H1 (cell line): ENCODE measurements around the gene DDAH2. TPM values are rescaled to one million over a fixed set of nuclear protein-coding genes. Genes with fewer than 3 reads are reported as not detected.

Experiments
- CTCF ChIA-PET: fragments of 300-600 bp; sonication (Branson Sonifier 250); formaldehyde crosslinking; loops from one replicate; lab custom pipeline; 2021; ENCODE audit not compliant: partially characterized antibody; lab: Charles Lee
- POLR2A ChIA-PET: fragments of 300-600 bp; sonication (Branson Sonifier 250); formaldehyde crosslinking; loops from one replicate; lab custom pipeline; 2021; ENCODE audit warnings: inconsistent platforms; ENCODE audit not compliant: partially characterized antibody; lab: Charles Lee
- DNase-seq, 2 experiments: peaks; one replicate each; pipeline versions ENCODE4 v3.0.0 to v3.0.0-alpha.2; 2010 to 2022; ENCODE audit warnings: low spot score in 2 of 2, low read depth in 1 of 2, mixed read lengths in 1 of 2
- FAIRE-seq: peaks from 2 replicates; lab custom pipeline; 2011; peaks lifted over from hg19 to GRCh38; lab: Jason Lieb, UNC
- H2AFZ ChIP-seq: 2 replicates; pipeline ENCODE4 v1.8.1; 2012; ENCODE audit warnings: low read length, inconsistent platforms
- H2AK5ac ChIP-seq: 2 replicates; pipeline ENCODE4 v1.6.1; 2013; ENCODE audit warnings: low read depth, low read length
- H2BK120ac ChIP-seq: replicated peaks from 2 replicates; pipeline ENCODE3; 2013; ENCODE audit warnings: low read depth, low read length, inconsistent platforms
- H2BK12ac ChIP-seq: 2 replicates; pipeline ENCODE4 v1.6.1; 2013; ENCODE audit warnings: low read depth, low read length
- H2BK15ac ChIP-seq: 2 replicates; pipeline ENCODE4 v1.6.1; 2013; ENCODE audit warnings: low read length
- H2BK20ac ChIP-seq: 2 replicates; pipeline ENCODE4 v1.6.1; 2013; ENCODE audit warnings: low read length
- H2BK5ac ChIP-seq: 2 replicates; pipeline ENCODE4 v1.6.1; 2013; ENCODE audit warnings: low read depth, low read length
- H3K14ac ChIP-seq: 2 replicates; pipeline ENCODE4 v1.6.1; 2013; ENCODE audit warnings: inconsistent platforms; ENCODE audit not compliant: insufficient read length
- H3K18ac ChIP-seq: 2 replicates; pipeline ENCODE4 v1.6.1; 2013; ENCODE audit warnings: low read length; ENCODE audit errors: extremely low read depth
- H3K23ac ChIP-seq: 2 replicates; pipeline ENCODE4 v1.6.1; 2013; ENCODE audit warnings: inconsistent platforms; ENCODE audit not compliant: insufficient read length
- H3K23me2 ChIP-seq: 2 replicates; pipeline ENCODE4 v1.6.1; 2013; ENCODE audit warnings: low read depth, low read length
- H3K27ac ChIP-seq: 2 replicates; pipeline ENCODE4 v1.6.1; 2011; ENCODE audit warnings: low read depth, low read length, inconsistent platforms
- H3K27me3 ChIP-seq, 4 experiments: replicated peaks in 1 of 4; 1 replicate in 1 of 4; 2 replicates in 3 of 4; pipeline versions ENCODE4 v1.6.1 to v1.8.1; 2011 to 2013; ENCODE audit warnings: low read length in 3 of 4, mild to moderate bottlenecking in 3 of 4, inconsistent platforms in 2 of 4, mixed read lengths in 2 of 4, moderate library complexity in 1 of 4; ENCODE audit not compliant: control insufficient read depth in 3 of 4, insufficient read depth in 3 of 4; ENCODE audit errors: extremely low read depth in 1 of 4
- H3K36me3 ChIP-seq, 4 experiments: 2 replicates each; pipeline versions ENCODE4 v1.6.1 to v1.8.1; 2011 to 2013; ENCODE audit warnings: mild to moderate bottlenecking in 4 of 4, low read length in 3 of 4, moderate library complexity in 2 of 4, control low read depth in 1 of 4, inconsistent platforms in 1 of 4; ENCODE audit not compliant: insufficient read depth in 4 of 4, control insufficient read depth in 2 of 4
- H3K4ac ChIP-seq: replicated peaks from 2 replicates; pipeline ENCODE3; 2013; ENCODE audit warnings: low read length, low read depth, mixed read lengths, inconsistent platforms; ENCODE audit not compliant: insufficient read length
- H3K4me1 ChIP-seq, 4 experiments: replicated peaks in 1 of 4; 1 replicate in 1 of 4; 2 replicates in 3 of 4; pipeline versions ENCODE4 v1.6.1 to v1.8.1; 2011 to 2013; ENCODE audit warnings: low read length in 3 of 4, inconsistent platforms in 2 of 4, mixed read lengths in 1 of 4; ENCODE audit not compliant: insufficient read depth in 4 of 4, control insufficient read depth in 3 of 4
- H3K4me2 ChIP-seq, 2 experiments: 2 replicates each; pipeline versions ENCODE4 v1.6.1 to v1.8.1; 2011 to 2013; ENCODE audit warnings: low read depth in 2 of 2, low read length in 2 of 2, control low read depth in 1 of 2, inconsistent platforms in 1 of 2, mild to moderate bottlenecking in 1 of 2; ENCODE audit not compliant: insufficient read depth in 1 of 2
- H3K4me3 ChIP-seq, 4 experiments: fragments of 200-600, 300-600 bp in 1 of 4; sonication (generic), shearing (Covaris generic), sonication (Bioruptor Twin) in 1 of 4; 2 replicates each; pipeline versions ENCODE4 v1.5.1 to v1.8.1; 2011 to 2016; ENCODE audit warnings: low read length in 4 of 4, low read depth in 3 of 4, control low read depth in 2 of 4, inconsistent platforms in 2 of 4, mild to moderate bottlenecking in 2 of 4, mixed read lengths in 1 of 4, moderate library complexity in 1 of 4; ENCODE audit not compliant: insufficient read depth in 2 of 4; ENCODE audit errors: extremely low read depth in 1 of 4
- H3K56ac ChIP-seq: replicated peaks from 2 replicates; pipeline ENCODE3; 2013; ENCODE audit warnings: low read depth, mild to moderate bottlenecking, mixed read lengths, low read length, inconsistent platforms; ENCODE audit not compliant: insufficient read length
- H3K79me1 ChIP-seq: 2 replicates; pipeline ENCODE4 v1.6.1; 2013; ENCODE audit warnings: low read depth, low read length, control low read depth
- H3K79me2 ChIP-seq, 2 experiments: 2 replicates each; pipeline versions ENCODE4 v1.6.1 to v1.8.1; 2012 to 2013; ENCODE audit warnings: low read length in 2 of 2, mild to moderate bottlenecking in 2 of 2, inconsistent platforms in 1 of 2; ENCODE audit not compliant: insufficient read depth in 2 of 2, control insufficient read depth in 1 of 2
- H3K9ac ChIP-seq, 4 experiments: replicated peaks in 1 of 4; 1 replicate in 1 of 4; 2 replicates in 3 of 4; pipeline versions ENCODE4 v1.6.1 to v1.8.1; 2011 to 2013; ENCODE audit warnings: low read depth in 3 of 4, low read length in 3 of 4, control low read depth in 2 of 4, mild to moderate bottlenecking in 2 of 4, moderate library complexity in 2 of 4, inconsistent platforms in 1 of 4; ENCODE audit errors: extremely low read depth in 1 of 4
- H3K9me3 ChIP-seq, 2 experiments: 2 replicates each; pipeline versions ENCODE4 v1.6.1 to v1.8.1; 2012 to 2013; ENCODE audit warnings: mild to moderate bottlenecking in 2 of 2, moderate library complexity in 2 of 2, control low read depth in 1 of 2, inconsistent platforms in 1 of 2, low read depth in 1 of 2, low read length in 1 of 2, mixed read lengths in 1 of 2; ENCODE audit not compliant: insufficient read depth in 2 of 2
- H4K20me1 ChIP-seq, 2 experiments: replicated peaks in 1 of 2; 2 replicates each; pipeline versions ENCODE3 to v1.8.1; 2011 to 2013; ENCODE audit warnings: inconsistent platforms in 2 of 2, low read length in 2 of 2, mild to moderate bottlenecking in 1 of 2; ENCODE audit not compliant: insufficient read depth in 2 of 2, control insufficient read depth in 1 of 2
- H4K5ac ChIP-seq: 2 replicates; pipeline ENCODE4 v1.6.1; 2013; ENCODE audit warnings: low read length, low read depth, mixed read lengths, inconsistent platforms; ENCODE audit not compliant: insufficient read length
- H4K8ac ChIP-seq: 2 replicates; pipeline ENCODE4 v1.8.0; 2013; ENCODE audit warnings: mild to moderate bottlenecking, moderate library complexity, low read length, inconsistent platforms; ENCODE audit not compliant: insufficient read depth; ENCODE audit errors: extremely low read depth
- H4K91ac ChIP-seq: replicated peaks from 2 replicates; pipeline ENCODE3; 2013; ENCODE audit warnings: low read length, mixed read lengths, inconsistent platforms; ENCODE audit not compliant: insufficient read length
- BACH1 ChIP-seq: IDR thresholded peaks from 2 replicates; pipeline ENCODE4 v1.6.1; 2012; ENCODE audit warnings: low read length, improper control_type of control experiment
- CEBPB ChIP-seq: IDR thresholded peaks from 2 replicates; pipeline ENCODE4 v1.6.1; 2012; ENCODE audit warnings: low read depth, low read length
- CHD2 ChIP-seq: IDR thresholded peaks from 2 replicates; pipeline ENCODE4 v1.6.1; 2012; ENCODE audit warnings: low read length, improper control_type of control experiment
- CTBP2 ChIP-seq: IDR thresholded peaks from 2 replicates; pipeline ENCODE4 v1.7.0; 2011; ENCODE audit warnings: borderline replicate concordance, mild to moderate bottlenecking, moderate library complexity, mixed read lengths, low read length; ENCODE audit not compliant: insufficient read depth, insufficient read length
- FOSL1 ChIP-seq: IDR thresholded peaks from 2 replicates; pipeline ENCODE4 v1.6.1; 2011; ENCODE audit warnings: mild to moderate bottlenecking, low read depth, low read length, moderate library complexity; ENCODE audit not compliant: insufficient read depth
- HDAC6 ChIP-seq: IDR thresholded peaks from one replicate; pipeline ENCODE4 v1.7.1; 2012; ENCODE audit warnings: low read depth, mild to moderate bottlenecking, inconsistent platforms, low read length, moderate library complexity
- MAFK ChIP-seq: IDR thresholded peaks from 2 replicates; pipeline ENCODE4 v1.6.1; 2012; ENCODE audit warnings: low read depth, mild to moderate bottlenecking, improper control_type of control experiment, low read length
- NRF1 ChIP-seq: IDR thresholded peaks from 2 replicates; pipeline ENCODE4 v1.6.1; 2011; ENCODE audit warnings: mild to moderate bottlenecking, low read depth, low read length, improper control_type of control experiment
- POU5F1 ChIP-seq: IDR thresholded peaks from 2 replicates; pipeline ENCODE4 v1.6.1; 2011; ENCODE audit warnings: low read depth, mild to moderate bottlenecking, low read length, moderate library complexity
- SP4 ChIP-seq: IDR thresholded peaks from 2 replicates; pipeline ENCODE4 v1.6.1; 2012; ENCODE audit warnings: low read length, inconsistent platforms
- WGBS, 2 experiments: shearing (Covaris generic) in 1 of 2; methylation state at CpG; one replicate each; pipeline versions ENCODE4 v1.1.6 to v1.1.7; 2013 to 2015; ENCODE audit warnings: low lambda C conversion rate in 2 of 2, mixed read lengths in 2 of 2, inconsistent platforms in 1 of 2, low coverage in 1 of 2, missing lambda C conversion rate in 1 of 2; ENCODE audit not compliant: insufficient replicate concordance in 2 of 2, insufficient coverage in 1 of 2, insufficient read length in 1 of 2; ENCODE audit errors: extremely low coverage in 1 of 2, missing lambda C conversion rate in 1 of 2; 5-methylcytosine and 5-hydroxymethylcytosine counted together
- polyA plus RNA-seq, 7 experiments: library from polyadenylated mRNA; depleted of rRNA in 3 of 7; stranded (reverse) in 5 of 7; unstranded in 2 of 7; fragments of >200 nt in 5 of 7; fragments of 200-250 nt in 2 of 7; gene quantifications; 1 replicate in 5 of 7; 2 replicates in 1 of 7; 4 replicates in 1 of 7; pipeline versions ENCODE4 v1.2.1 to v1.2.3, GENCODE V29; 2011 to 2013; ENCODE audit warnings: missing spikeins in 2 of 7, mixed read lengths in 2 of 7
- total RNA-seq: library from RNA; stranded (reverse); fragmentation: NEBNext Ultra II Directional; extraction: Animal tissue kit (Norgen Biotek cat#: 25700); gene quantifications from 2 replicates; pipeline ENCODE4 v1.2.1, GENCODE V29; 2021
- TF ChIP-seq, protein P1 (sequence below): IDR thresholded peaks from 2 replicates; pipeline ENCODE4 v1.6.1; 2011; ENCODE audit warnings: low read length, improper control_type of control experiment

DDAH2 gene
- total and polyA plus RNA-seq, 2 of the 8 experiments (the other 6 are each of a cell fraction or from before 2014, with no cell fraction given), result 53.3 to 73.5 TPM

GRCh38 chr6:31713465-31713864, 15.6 kb downstream of the DDAH2 start:
- no peak for TF ChIP-seq SP4
- TF ChIP-seq HDAC6, result no peak
- TF ChIP-seq CEBPB, result no peak
- TF ChIP-seq POU5F1, result no peak
- no peak for TF ChIP-seq MAFK
- TF ChIP-seq, protein P1, sequence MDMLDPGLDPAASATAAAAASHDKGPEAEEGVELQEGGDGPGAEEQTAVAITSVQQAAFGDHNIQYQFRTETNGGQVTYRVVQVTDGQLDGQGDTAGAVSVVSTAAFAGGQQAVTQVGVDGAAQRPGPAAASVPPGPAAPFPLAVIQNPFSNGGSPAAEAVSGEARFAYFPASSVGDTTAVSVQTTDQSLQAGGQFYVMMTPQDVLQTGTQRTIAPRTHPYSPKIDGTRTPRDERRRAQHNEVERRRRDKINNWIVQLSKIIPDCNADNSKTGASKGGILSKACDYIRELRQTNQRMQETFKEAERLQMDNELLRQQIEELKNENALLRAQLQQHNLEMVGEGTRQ, result no peak
- no peak for TF ChIP-seq CTBP2
- no peak for TF ChIP-seq FOSL1
- TF ChIP-seq BACH1, result no peak
- no peak for TF ChIP-seq NRF1
- no peak for TF ChIP-seq CHD2
- TF ChIP-seq, all 59 proteins: peak for 0
- Histone ChIP-seq H3K4ac (no peak overlapping the region), H3K9ac (no peak overlapping the region), H3K27me3 (no peaks in the 10 kb centered on the region; a peak in 1 of 7 replicates), H4K20me1 (no peaks in the 10 kb centered on the region), H3K27ac (0 out of 2 replicates have a peak overlapping the region, but pooled peaks have one; percentile 0), H3K4me2 (peak overlapping the region in 1 of 2 experiments; percentile 52; a peak in 2 of 4 replicates), H3K79me1 (no peaks in the 10 kb centered on the region), H2AK5ac (no peak overlapping the region), H3K56ac (no peak overlapping the region), H3K23me2 (peaks cover 3% of the 10 kb centered on the region; the same call in 1 of the 2 replicates), H2BK5ac (peak overlapping the region; percentile 55), H3K23ac (no peak overlapping the region), H2BK20ac (no peak overlapping the region), H3K4me3 (peak overlapping the region in 1 of 4 experiments; percentile 15; a peak in 1 of 8 replicates), H4K5ac (no peak overlapping the region), H3K14ac (no peak overlapping the region), H3K18ac (peak overlapping the region; percentile 62; the same call in 1 of the 2 replicates), H2AFZ (peak overlapping the region; percentile 67; the same call in 1 of the 2 replicates), H2BK12ac (peak overlapping the region; percentile 86; the same call in 1 of the 2 replicates), H4K8ac (no peak overlapping the region), H4K91ac (no peak overlapping the region), H2BK120ac (no peak overlapping the region), H3K4me1 (peaks cover 11 to 24% (median 22%) of the 10 kb centered on the region in 4 experiments), H3K36me3 (no peaks in the 10 kb centered on the region), H3K79me2 (no peaks in the 10 kb centered on the region), H2BK15ac (no peak overlapping the region), H3K9me3 (no peaks in the 10 kb centered on the region)
- ChIA-PET POLR2A (interaction anchor here (0.5 to 4.7 kb wide), 14 partner anchors 10 to 114 kb away, joined by 3 to 36 read pairs (median 6); partner anchors contain the start of genes ABHD16A, CSNK2B, DDAH2 and GPANK1), CTCF (interaction anchor here (1.0 to 5.7 kb wide), 9 partner anchors 11 to 94 kb away, joined by 3 to 39 read pairs (median 6); partner anchors contain the start of genes DDAH2 and MPIG6B)
- 81% methylated on average over 3 of the region's 4 CpGs; no CpG with 5 or more reads in 1 of the 2 experiments for WGBS, 2 experiments
- DNase-seq, result no peak
- FAIRE-seq, result no peak
